B cell (primary cell): ENCODE measurements around the gene CASP2. TPM values are rescaled to one million over a fixed set of nuclear protein-coding genes. Genes with fewer than 3 reads are reported as not detected.

Source experiments
- ATAC-seq: fragments of 200-7000 bp; cut with Tn5 transposase; one replicate; pipeline ENCODE4 v1.10.0; 2021; ENCODE audit warnings: low read depth, mild to moderate bottlenecking, moderate number of reproducible peaks, moderate library complexity
- CTCF ChIA-PET: fragments of 350-600 bp; sonication (Branson Sonifier 250); formaldehyde crosslinking; loops from one replicate; lab custom pipeline; 2021; ENCODE audit warnings: antibody characterized with exemption, inconsistent platforms; lab: Charles Lee
- POLR2A ChIA-PET: fragments of 350-600 bp; sonication (Branson Sonifier 250); formaldehyde crosslinking; loops from one replicate; lab custom pipeline; 2021; ENCODE audit warnings: antibody characterized with exemption; lab: Charles Lee
- DNase-seq: peaks from one replicate; pipeline ENCODE4 v3.0.0; 2013
- H2AFZ ChIP-seq: 2 replicates; pipeline ENCODE4 v1.6.1; 2012; ENCODE audit warnings: mild to moderate bottlenecking, low read depth, low read length; ENCODE audit not compliant: insufficient read depth, poor library complexity, severe bottlenecking
- H3K27ac ChIP-seq, 2 donors: 1 replicate in 1 of 2; 2 replicates in 1 of 2; pipeline ENCODE4 v1.5.1; 2012 to 2013; ENCODE audit warnings: low read length in 2 of 2, mild to moderate bottlenecking in 2 of 2, moderate library complexity in 1 of 2
- H3K27me3 ChIP-seq, 4 experiments: fragments of 200-600 bp in 1 of 4; sonication (generic) in 1 of 4; replicated peaks in 1 of 4; 1 replicate in 2 of 4; 2 replicates in 2 of 4; pipeline versions ENCODE4 v1.6.1 to v1.7.0; 2013 to 2016; ENCODE audit warnings: low read length in 3 of 4, mild to moderate bottlenecking in 2 of 4, mixed read lengths in 1 of 4, moderate library complexity in 1 of 4; ENCODE audit not compliant: insufficient read depth in 4 of 4, control insufficient read depth in 3 of 4; ENCODE audit errors: control extremely low read depth in 1 of 4
- H3K36me3 ChIP-seq, 2 experiments: replicated peaks in 1 of 2; 1 replicate in 1 of 2; 2 replicates in 1 of 2; pipeline versions ENCODE4 v1.6.1 to v1.7.1; 2013; ENCODE audit warnings: low read length in 1 of 2; ENCODE audit not compliant: insufficient read depth in 2 of 2, control insufficient read depth in 1 of 2; ENCODE audit errors: control extremely low read depth in 1 of 2, extremely low read depth in 1 of 2
- H3K4me1 ChIP-seq, 2 donors: fragments of 200-600 bp in 1 of 2; sonication (generic) in 1 of 2; 1 replicate in 1 of 2; 2 replicates in 1 of 2; pipeline versions ENCODE4 v1.5.1 to v1.6.1; 2013 to 2017; ENCODE audit warnings: low read length in 2 of 2; ENCODE audit not compliant: control insufficient read depth in 2 of 2, insufficient read depth in 2 of 2
- H3K4me2 ChIP-seq: replicated peaks from 2 replicates; pipeline ENCODE3; 2012; ENCODE audit warnings: mild to moderate bottlenecking, low read depth, low read length; ENCODE audit not compliant: poor library complexity, severe bottlenecking
- H3K4me3 ChIP-seq, 5 experiments: fragments of 200-600 bp in 1 of 5; sonication (generic) in 1 of 5; 1 replicate in 3 of 5; 2 replicates in 2 of 5; pipeline versions ENCODE4 v1.5.1 to v1.7.0; 2011 to 2016; ENCODE audit warnings: low read length in 4 of 5, mild to moderate bottlenecking in 4 of 5, low read depth in 2 of 5, control low read depth in 1 of 5, moderate library complexity in 1 of 5; ENCODE audit not compliant: insufficient read depth in 1 of 5; ENCODE audit errors: control extremely low read depth in 1 of 5, extremely low read depth in 1 of 5
- H3K79me2 ChIP-seq: fragments of 200-600 bp; sonication (generic); one replicate; pipeline ENCODE4 v1.6.0; 2016; ENCODE audit warnings: low read length; ENCODE audit not compliant: control insufficient read depth, insufficient read depth
- H3K9ac ChIP-seq: fragments of 200-600 bp; sonication (generic); 2 replicates; pipeline ENCODE4 v1.6.1; 2017; ENCODE audit warnings: mild to moderate bottlenecking, low read length, moderate library complexity
- H3K9me3 ChIP-seq, 3 donors: one replicate each; pipeline versions ENCODE4 v1.6.1 to v1.7.1; 2013; ENCODE audit warnings: low read length in 2 of 3; ENCODE audit not compliant: control insufficient read depth in 2 of 3, insufficient read depth in 1 of 3; ENCODE audit errors: control extremely low read depth in 1 of 3
- H4K20me1 ChIP-seq: 2 replicates; pipeline ENCODE4 v1.6.0; 2012; ENCODE audit warnings: mild to moderate bottlenecking, low read length; ENCODE audit not compliant: insufficient read depth, control insufficient read depth, poor library complexity, severe bottlenecking
- H3K27ac Mint-ChIP-seq: one replicate; pipeline ENCODE4 v1.8.0; 2021; ENCODE audit warnings: mixed read lengths
- H3K27me3 Mint-ChIP-seq: one replicate; pipeline ENCODE4 v1.8.0; 2021; ENCODE audit warnings: mixed read lengths
- H3K4me1 Mint-ChIP-seq: one replicate; pipeline ENCODE4 v1.8.0; 2021; ENCODE audit warnings: mixed read lengths
- H3K4me3 Mint-ChIP-seq: one replicate; pipeline ENCODE4 v1.8.0; 2021; ENCODE audit warnings: mixed read lengths
- H3K9me3 Mint-ChIP-seq: one replicate; pipeline ENCODE4 v1.8.0; 2022; ENCODE audit warnings: mixed read lengths; ENCODE audit not compliant: insufficient read depth
- EZH2 ChIP-seq: IDR thresholded peaks from 2 replicates; pipeline ENCODE4 v1.6.1; 2012; ENCODE audit warnings: borderline replicate concordance, low read depth, mild to moderate bottlenecking, moderate library complexity, low read length; ENCODE audit not compliant: insufficient read depth, poor library complexity, severe bottlenecking
- WGBS: methylation state at CpG from one replicate; pipeline ENCODE4 v1.1.5; 2013; ENCODE audit warnings: missing lambda C conversion rate; ENCODE audit not compliant: insufficient coverage; 5-methylcytosine and 5-hydroxymethylcytosine counted together
- intact Hi-C: fragments of 100-400 bp; cut with micrococcal nuclease; formaldehyde crosslinking; loops from one replicate; pipeline ENCODE4 v1.10.0; 2022
- polyA plus RNA-seq: library from polyadenylated mRNA; depleted of rRNA; stranded (reverse); fragments of >200 nt; gene quantifications from 2 replicates; pipeline ENCODE4 v1.2.3, GENCODE V29; 2012
- total RNA-seq, 2 donors: library from RNA; stranded (reverse); fragments of 120-200 nt in 1 of 2; gene quantifications; 1 replicate in 1 of 2; 2 replicates in 1 of 2; pipeline versions ENCODE4 v1.2.3 to v1.2.4, GENCODE V29; 2013 to 2022
- TF ChIP-seq, protein P1 (sequence below): fragments of 200-600 bp; IDR thresholded peaks from one replicate; pipeline ENCODE4 v1.8.0; 2022; ENCODE audit warnings: antibody characterized with exemption, mild to moderate bottlenecking

The CASP2 gene
- total and polyA plus RNA-seq, 2 donors (not counting 1 experiment from before 2014, with no cell fraction given), result 29.2 to 66.5 TPM

DNA sequence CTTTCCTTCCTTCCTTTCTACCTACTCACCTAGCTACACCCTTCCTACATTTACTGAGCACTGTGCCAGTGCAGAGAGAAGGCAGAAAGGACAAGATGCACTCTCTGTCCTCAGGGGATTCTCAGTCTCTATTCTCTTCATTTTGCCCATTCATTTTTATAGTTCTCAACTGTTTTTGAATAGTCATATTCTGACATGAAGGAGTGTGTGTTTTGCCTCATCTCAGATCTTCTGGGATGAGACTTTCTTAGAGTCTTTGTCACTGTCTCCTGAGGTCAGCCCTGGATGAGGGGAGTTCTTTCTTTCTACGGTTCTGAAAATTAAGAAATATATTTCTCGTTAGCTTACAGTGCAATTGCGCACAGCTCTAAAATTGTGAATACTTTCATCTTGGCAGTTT lies 49.1 kb downstream of the CASP2 start:
- WGBS, result no CpG with 5 or more reads among the region's 3 CpGs
- ATAC-seq, result no peak

DNA sequence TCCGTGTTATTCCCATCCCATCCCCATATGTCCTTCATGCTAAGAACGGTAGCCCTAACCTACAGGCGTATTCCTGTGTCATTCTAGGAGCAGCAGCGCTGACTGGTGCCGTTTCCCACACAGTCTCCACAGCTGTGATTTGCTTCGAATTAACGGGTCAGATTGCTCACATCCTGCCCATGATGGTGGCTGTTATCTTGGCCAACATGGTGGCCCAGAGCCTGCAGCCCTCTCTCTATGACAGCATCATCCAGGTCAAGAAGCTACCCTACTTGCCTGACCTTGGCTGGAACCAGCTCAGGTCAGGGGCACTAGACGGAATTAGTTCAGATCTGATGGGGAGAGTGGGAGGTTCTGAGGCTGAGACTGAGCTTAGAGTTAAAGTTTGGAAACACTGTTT lies 53.7 kb downstream of the CASP2 start:
- H3K27me3 Mint-ChIP-seq, result peaks cover 38% of the 10 kb centered on the region
- no peak for DNase-seq
- intact Hi-C loops, result no loop called here
- no peak overlapping the region for H3K4me3 Mint-ChIP-seq
- ChIA-PET POLR2A (no interaction called here), CTCF (interaction anchor here (2.2 kb wide), 1 partner anchor 32 kb away, joined by 5 read pairs; no protein-coding TSS in a partner anchor)
- no peak overlapping the region for H3K4me2 ChIP-seq
- peaks cover 0 to 8% (median 6%) of the 10 kb centered on the region in 4 experiments for H3K27me3 ChIP-seq
- H3K36me3 ChIP-seq, result no peaks in the 10 kb centered on the region
- TF ChIP-seq, protein P1, sequence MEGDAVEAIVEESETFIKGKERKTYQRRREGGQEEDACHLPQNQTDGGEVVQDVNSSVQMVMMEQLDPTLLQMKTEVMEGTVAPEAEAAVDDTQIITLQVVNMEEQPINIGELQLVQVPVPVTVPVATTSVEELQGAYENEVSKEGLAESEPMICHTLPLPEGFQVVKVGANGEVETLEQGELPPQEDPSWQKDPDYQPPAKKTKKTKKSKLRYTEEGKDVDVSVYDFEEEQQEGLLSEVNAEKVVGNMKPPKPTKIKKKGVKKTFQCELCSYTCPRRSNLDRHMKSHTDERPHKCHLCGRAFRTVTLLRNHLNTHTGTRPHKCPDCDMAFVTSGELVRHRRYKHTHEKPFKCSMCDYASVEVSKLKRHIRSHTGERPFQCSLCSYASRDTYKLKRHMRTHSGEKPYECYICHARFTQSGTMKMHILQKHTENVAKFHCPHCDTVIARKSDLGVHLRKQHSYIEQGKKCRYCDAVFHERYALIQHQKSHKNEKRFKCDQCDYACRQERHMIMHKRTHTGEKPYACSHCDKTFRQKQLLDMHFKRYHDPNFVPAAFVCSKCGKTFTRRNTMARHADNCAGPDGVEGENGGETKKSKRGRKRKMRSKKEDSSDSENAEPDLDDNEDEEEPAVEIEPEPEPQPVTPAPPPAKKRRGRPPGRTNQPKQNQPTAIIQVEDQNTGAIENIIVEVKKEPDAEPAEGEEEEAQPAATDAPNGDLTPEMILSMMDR, result no peak
- no peak for TF ChIP-seq EZH2
- no peak overlapping the region for H3K27ac ChIP-seq
- no peaks in the 10 kb centered on the region for H3K9me3 Mint-ChIP-seq
- no peak overlapping the region for H3K27ac Mint-ChIP-seq
- no peak overlapping the region for H2AFZ ChIP-seq
- H3K4me1 ChIP-seq, result peaks cover 7 to 9% of the 10 kb centered on the region in 2 donors
- H3K9me3 ChIP-seq, result no peaks in the 10 kb centered on the region
- H3K9ac ChIP-seq, result no peak overlapping the region
- 93% methylated on average over 7 of the region's 8 CpGs for WGBS
- H3K4me3 ChIP-seq, result no peak overlapping the region
- no peak for ATAC-seq
- peaks cover 7% of the 10 kb centered on the region for H3K4me1 Mint-ChIP-seq
- H4K20me1 ChIP-seq, result no peaks in the 10 kb centered on the region
- no peaks in the 10 kb centered on the region for H3K79me2 ChIP-seq

More for the DNA sequence above, 49.1 kb downstream of the CASP2 start:
- DNase-seq, result no peak
- Histone ChIP-seq H3K9ac (no peak overlapping the region), H3K4me1 (no peaks in the 10 kb centered on the region), H2AFZ (no peak overlapping the region), H3K36me3 (no peaks in the 10 kb centered on the region), H3K27me3 (peaks cover 0 to 8% (median 4%) of the 10 kb centered on the region in 4 experiments), H3K4me2 (no peak overlapping the region), H3K4me3 (no peak overlapping the region), H3K27ac (no peak overlapping the region), H4K20me1 (no peaks in the 10 kb centered on the region), H3K79me2 (no peaks in the 10 kb centered on the region), H3K9me3 (no peaks in the 10 kb centered on the region)
- POLR2A ChIA-PET, result interaction anchor here (0.6 to 0.7 kb wide), 2 partner anchors 20 to 78 kb away, joined by 3 to 9 read pairs; no protein-coding TSS in a partner anchor
- CTCF ChIA-PET, result interaction anchor here (0.5 to 3.3 kb wide), 4 partner anchors 8 to 97 kb away, joined by 3 to 13 read pairs (median 8); no protein-coding TSS in a partner anchor
- Mint-ChIP-seq H3K9me3 (no peaks in the 10 kb centered on the region), H3K4me1 (no peaks in the 10 kb centered on the region), H3K27ac (no peak overlapping the region), H3K4me3 (no peak overlapping the region), H3K27me3 (peaks cover 30% of the 10 kb centered on the region)
- intact Hi-C loops, result no loop called here
- TF ChIP-seq EZH2, result no peak
- TF ChIP-seq, protein P1, result no peak
